ENCODE results near the gene LCN12.
A peak's percentile ranks its signal among the peaks of the same experiment; 100 is the strongest.

LCN12 gene

GRCh38 chr9:136958898-136959850 lies 7.1 kb downstream of the LCN12 start:
- no peak for DNase-seq

DNA sequence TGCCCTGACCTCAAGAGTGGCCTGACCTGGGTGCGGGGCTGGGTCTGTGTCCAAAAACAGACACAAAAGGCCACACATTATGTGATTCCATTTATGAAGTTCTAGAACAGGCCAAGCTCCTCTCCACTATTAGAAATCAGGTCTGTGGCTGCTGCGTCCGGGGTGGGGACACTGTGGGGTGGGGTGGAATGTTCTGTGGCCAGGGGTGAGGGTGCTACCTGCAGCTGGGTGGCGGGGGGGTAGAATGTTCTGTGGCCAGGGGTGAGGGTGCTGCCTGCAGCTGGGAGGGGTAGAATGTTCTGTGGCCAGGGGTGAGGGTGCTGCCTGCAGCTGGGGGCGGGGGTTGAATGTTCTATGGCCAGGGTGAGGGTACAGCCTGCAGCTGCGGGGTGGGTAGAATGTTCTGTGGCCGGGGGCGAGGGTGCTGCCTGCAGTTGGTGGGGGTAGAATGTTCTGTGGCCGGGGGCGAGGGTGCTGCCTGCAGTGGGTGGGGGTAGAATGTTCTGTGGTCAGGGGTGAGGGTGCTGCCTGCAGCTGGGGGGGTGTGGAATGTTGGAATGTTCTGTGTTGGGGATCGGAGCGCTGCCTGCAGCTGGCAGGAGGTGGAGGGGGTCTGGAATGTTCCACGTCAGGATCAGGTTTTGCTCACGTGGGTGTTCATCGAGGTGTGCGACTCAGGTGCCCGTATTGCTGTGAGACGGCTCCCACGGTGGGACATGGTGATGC lies 8.3 kb downstream of the LCN12 start:
- DNase-seq, result no peak

GRCh38 chr9:136960938-136961275 lies 8.8 kb downstream of the LCN12 start:
- DNase-seq, result no peak

DNA sequence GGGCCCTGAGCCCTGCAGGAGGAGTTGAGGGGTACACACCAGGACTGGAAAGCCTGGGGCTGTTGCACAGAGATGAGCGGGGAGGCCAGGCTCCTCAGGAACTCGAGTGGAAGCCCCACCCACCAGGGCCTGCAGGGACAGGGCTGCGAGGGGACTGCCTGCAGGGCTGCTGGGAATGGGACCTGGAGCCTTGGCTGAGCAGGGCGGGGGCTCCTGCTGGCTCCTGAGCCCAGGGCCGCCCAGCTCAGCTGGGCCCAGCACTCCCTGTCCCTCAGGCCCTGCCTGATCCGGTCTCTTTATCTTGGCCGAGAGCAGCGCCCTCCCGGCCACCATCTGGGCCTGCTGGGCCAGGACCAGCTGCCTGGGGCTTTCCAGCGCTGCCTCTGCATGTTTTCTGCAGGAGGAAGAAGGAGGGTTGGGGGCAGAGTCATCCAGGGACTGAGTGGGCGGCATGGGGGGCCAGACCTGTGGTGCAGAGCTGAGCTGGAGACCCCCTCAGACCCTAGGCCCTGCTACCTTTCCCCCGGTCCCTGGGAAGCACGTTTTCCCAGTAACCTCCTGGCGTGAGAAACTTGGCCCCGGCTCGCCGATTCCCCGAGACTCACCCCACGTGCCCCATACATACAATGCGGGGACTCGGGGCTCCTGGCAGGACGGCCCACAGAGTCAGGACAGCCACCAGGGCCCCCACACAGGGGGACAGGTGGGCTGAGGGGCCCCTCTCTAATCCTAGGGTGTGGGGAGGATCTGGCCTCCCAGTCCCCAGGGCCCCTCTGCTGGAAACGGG lies 9.4 kb downstream of the LCN12 start:
- DNase-seq, result no peak

DNA sequence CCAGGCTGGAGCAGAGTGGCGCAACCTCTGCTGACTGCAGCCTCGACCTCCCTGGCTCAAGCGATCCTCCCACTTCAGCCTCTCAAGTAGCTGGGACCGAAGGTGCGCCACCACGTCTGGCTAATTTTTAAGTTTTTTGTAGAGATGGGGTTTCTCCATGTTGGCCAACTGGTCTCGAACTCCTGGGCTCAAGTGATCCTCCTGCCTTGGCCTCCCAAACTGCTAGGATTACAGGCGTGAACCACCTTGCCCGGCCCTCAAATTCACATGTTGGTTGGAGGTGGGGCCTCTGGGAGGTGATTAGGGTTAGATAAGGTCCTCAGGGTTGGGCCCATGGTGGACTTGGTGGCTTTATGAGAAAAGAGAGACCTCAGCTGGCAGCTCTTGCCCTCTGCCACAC lies 10.1 kb downstream of the LCN12 start:
- no peak for DNase-seq

DNA sequence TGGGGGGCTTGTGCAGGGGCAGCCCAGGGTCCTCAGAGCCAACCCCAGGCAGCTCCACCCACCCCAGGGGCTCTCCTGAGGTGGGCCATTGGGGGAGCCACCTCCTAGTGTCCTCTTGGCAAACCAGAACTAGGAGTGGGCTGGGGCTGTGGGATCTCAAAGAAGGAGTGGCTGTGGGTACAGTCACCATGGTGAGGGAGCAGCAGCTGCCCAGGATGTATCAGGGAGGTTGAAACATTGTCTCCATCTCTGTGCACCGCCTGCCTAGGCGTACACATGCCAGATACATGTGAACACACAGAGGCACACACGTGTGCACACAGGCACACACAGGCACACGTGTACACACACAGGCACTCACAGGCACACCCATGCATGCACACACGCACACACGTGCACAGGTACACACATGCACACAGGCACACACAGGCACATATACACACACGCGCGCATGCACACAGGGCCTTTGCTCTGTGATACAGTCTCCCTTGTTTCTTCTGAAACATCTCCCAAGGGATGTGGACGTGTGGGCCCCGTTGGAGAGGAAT lies 10.7 kb downstream of the LCN12 start:
- no peak for DNase-seq

GRCh38 chr9:136963341-136963740 lies 11.3 kb downstream of the LCN12 start:
- DNase-seq, result no peak

GRCh38 chr9:136963751-136964150 lies 11.7 kb downstream of the LCN12 start:
- no peak for DNase-seq

GRCh38 chr9:136964171-136964689 lies 12.2 kb downstream of the LCN12 start:
- no peak for DNase-seq

DNA sequence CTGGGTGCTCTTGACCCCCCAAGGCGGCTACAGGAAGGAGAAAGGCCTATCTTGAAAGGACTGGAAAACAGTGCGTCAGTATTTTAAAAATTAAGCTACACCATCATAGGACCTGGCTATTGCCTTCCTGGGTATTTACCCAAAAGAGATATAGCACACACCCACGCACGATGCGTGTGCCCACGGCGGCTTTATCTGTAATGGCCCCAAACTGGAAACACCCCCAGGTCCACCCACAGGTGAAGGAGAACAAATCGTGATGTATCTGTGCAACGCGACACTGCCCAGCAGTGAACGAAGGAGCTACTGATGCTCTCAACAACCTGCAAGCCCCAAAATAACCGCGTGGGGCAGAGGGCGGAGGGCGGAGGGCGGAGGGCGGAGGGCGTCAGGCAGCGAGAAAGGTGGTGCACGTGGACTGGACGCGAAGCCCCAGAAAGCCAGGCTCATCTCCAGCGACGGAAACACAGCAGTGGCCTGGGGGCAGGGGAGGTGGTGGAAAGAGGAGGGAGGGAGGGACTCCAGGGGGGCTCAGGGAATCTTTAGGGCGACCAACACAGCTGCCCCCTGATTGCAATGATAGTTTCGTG lies 12.9 kb downstream of the LCN12 start:
- DNase-seq, result no peak

DNA sequence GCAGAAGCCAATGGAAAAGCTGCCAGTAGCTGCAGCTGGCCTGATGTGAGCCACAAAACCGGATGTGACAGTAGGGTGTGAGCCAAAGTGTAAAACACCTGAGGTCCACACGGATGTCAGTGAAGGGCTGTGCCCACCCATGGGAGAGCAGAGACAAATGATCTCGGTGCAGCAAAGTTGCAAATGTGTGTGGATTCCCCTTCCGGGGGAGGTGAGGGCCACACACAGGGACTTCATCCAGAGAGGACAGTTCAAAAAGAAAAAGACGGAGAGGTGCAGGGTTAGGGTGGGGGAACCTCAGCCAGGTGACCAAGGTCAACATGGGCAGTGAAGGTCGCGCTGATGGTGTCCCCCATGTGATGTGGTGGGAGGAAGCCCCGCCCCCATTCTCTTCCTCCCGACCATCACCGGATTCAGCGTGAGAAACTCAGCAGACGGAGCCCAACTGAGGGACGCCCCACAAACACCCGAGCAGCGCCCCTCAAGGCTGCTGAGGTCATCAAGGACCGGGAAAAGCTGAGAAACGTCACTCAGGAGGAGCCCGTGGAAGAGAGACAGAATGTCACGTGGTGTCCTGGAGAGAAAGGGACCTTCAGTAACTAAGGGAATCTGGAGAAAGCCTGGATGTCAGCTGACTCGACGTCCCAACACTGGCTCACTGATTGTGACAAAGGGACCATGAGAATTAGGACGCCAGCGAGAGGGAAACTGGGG lies 13.9 kb downstream of the LCN12 start:
- DNase-seq, result peak; percentile 28

- no peak for DNase-seq
Measured at GRCh38 chr9:136968333-136969127, 16.5 kb downstream of the LCN12 start.

DNA sequence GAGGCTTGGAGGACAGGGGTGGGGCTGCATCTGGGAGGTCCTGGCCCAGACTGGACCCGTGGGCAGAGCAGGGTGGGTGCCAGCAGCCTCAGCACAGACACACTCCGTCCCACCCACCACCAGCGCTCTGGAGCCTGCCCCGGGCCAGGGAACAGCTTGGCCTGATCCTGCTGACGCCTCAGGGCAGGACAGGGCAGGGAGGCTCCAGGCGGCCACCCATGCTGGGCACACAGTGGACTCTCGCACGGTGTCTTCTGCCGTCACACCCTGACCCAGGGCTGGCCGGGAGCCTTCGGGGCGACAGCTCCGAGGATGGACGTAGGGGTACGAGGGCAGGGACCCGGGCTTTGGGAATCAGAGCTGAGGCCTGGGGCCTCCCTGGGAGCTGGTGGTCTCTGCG lies 17.1 kb downstream of the LCN12 start:
- no peak for DNase-seq

DNA sequence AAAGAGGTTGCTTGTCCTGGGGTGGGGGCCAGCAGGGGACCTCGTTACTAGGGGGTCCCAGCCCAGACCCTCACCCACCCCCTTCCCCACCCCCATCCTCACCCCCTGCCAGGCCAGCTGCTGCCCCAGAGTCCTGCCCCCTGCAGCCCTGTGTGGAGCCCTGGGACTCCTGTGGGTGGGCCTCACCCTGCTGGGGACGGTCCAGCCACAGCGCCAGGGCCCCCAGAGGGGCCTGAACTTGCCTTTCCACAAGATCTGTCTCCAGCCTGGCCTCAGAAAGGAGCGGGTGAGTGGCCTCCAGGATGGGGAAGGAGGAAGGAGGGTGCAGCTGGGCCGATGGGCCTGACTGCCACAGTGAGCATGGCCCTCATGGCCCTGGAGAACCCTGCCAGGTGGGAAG lies 17.7 kb downstream of the LCN12 start:
- no peak for DNase-seq

- DNase-seq, result no peak
Measured at GRCh38 chr9:136970361-136970760, 18.3 kb downstream of the LCN12 start.

- no peak for DNase-seq
Measured at GRCh38 chr9:136971746-136972145, 19.7 kb downstream of the LCN12 start.

DNA sequence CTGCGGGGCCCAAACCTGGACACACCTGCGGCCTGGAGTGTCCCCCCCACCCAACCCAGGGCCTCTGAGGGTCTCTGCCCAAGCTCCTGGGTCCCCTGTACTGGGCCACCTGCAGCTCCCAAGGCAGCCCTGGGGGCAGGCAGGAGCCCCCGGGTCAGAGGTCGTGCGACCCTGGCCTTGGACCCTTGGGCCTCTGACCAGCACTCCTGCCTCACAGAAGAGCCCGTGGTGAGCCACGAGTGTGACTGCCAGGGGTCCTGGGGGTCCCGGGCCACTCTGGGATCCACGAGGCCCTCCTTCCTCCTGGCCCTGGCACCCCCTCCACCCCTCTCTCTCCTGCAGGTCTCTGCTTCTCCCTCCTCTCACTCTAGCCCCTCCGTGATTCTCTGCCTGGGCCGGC lies 20.3 kb downstream of the LCN12 start:
- DNase-seq, result no peak

DNA sequence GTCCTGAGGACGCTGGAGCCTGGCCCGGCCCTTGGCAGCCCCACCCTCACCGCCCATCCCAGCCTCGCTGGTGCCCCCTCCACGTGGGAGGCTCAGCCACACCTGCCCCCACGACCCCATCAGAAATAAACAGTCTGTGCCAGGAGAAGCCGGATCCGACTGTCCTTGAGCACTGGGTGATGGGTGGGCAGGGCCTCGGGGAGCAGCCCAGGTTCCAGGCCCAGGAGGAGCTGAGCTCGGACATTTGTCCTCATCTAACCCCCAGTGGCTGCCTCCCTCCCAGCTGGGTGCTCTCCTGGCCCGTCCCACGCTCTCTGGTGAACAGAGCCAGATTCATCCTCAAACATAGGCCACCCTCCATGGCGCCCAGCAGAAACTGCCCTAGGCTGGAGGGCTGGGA lies 20.7 kb downstream of the LCN12 start:
- DNase-seq, result no peak

DNA sequence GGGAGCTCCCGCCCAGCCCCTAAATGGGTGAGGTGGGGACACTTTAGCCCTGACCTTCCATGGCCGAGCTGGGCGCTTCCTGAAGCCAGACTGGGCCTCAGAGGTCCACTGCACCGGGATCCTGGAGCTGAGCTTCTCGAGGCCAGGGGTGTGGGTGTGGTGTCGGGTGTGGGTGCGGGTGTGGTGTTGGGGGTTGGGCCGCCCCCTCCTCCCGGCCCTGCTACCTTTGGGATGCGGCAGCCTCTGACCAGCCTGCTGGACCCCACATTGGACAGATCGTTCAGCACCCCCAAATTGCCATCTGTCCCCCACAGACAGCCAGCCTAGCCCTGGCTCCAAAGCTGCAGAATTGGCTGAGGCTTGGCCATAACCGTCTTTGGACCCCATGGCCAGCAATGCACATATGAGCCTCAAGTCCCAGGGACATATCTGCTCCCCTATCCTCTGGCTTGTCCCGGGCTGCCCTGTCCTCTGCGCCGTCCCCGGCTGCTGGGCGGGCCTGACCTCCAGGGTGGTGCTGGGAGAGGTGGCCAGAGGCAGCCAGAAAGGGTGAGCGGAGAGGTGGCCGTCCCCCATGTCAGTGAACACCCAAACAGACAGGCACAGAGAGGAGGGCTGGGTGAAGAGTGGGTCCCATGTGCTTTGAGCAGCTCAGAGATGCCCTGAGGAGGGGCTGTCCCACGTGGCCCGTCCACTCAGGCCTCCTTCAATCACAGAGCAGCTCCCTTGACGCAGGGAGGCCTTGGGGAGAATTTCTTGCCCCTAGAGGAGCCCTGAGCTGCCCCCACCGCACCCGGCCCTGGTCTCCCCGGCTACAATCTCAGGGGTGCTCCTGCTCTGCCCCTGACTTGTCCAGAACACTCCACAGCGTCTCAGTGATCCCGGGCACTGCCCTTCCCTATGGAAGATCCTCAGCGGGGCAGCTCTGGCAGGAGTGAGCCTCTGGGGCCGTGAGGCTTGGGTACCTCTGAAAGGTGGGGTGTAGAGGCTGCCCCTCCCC lies 21.8 kb downstream of the LCN12 start:
- DNase-seq, result no peak
